IPS DF 19.7 (cell line): ENCODE measurements around the gene STXBP1.
"Not testable (repeated sequence)": the region's sequence is repeated elsewhere in the genome, so short reads cannot be mapped to it uniquely, and the experiment has no call there.

Experiments used
- DNase-seq: peaks from one replicate; pipeline ENCODE4 v3.0.0-alpha.2; 2013; ENCODE audit warnings: low read depth, low spot score

STXBP1 gene

GRCh38 chr9:127614961-127615360 is 2.9 kb downstream of the STXBP1 start:
- no peak for DNase-seq

DNA sequence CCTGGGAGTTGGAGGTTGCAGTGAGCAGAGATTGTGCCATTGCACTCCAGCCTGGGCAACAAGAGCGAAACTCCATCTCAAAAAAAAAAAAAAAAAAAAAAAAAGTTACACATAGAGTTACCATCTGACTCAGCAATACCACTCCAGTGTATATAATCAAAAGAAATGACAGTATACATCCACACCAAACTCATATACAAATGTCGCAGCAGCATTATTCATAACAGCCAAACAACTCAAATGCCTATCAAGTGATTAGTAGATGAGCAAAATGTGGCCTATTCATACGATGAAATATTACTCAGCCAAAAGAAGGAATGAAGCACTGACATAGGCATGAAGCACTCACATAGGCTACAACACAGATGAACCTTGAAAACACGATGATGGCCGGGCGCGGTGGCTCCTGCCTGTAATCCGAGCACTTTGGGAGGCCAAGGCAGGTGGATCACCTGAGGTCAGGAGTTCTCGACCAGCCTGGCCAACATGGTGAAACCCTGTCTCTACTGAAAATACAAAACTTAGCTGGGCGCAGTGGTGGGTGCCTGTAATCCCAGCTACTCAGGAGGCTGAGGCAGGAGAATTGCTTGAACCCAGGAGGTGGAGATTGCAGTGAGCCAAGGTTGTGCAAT is 9.4 kb downstream of the STXBP1 start:
- DNase-seq = not testable (repeated sequence)

GRCh38 chr9:127626752-127627493 is 14.8 kb downstream of the STXBP1 start:
- DNase-seq = no peak

- no peak for DNase-seq
These were observed 15.4 kb downstream of the STXBP1 start for GRCh38 chr9:127627494-127627855.

- no peak for DNase-seq
These were observed 16.8 kb downstream of the STXBP1 start for GRCh38 chr9:127628758-127629467.

GRCh38 chr9:127629468-127630081 is 17.5 kb downstream of the STXBP1 start:
- no peak for DNase-seq

DNA sequence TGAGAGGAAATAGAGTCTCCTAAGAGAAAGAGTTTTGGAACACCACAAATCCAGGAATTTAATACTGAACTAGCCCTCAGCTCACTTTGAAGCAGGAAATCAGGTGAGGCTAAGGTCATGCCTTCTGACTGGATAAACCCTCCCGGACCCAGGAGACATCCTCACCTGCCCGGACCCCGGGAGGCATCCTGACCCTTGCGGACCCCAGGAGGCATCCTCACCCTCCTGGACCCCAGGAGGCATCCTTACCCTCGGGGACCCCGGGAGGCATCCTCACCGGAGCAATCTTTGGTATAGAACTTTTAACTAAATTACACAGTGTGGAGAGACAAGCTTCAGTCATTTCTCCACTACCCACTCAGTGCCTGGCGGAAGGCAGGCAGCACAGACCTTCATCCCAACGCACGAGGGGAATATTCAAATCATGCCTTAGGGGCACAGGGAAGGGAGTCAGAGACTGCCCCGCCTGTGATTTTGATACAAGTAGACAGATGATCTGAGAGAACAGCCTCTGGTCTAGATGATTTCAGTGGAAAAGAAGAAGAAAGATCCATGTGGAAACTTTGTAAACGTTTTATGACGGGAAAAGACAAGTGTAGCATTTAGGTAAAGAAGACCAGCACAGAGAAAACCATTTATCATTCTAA is 21.3 kb downstream of the STXBP1 start:
- no peak for DNase-seq

- no peak for DNase-seq
These were observed 21.9 kb downstream of the STXBP1 start for GRCh38 chr9:127634021-127634420.

DNA sequence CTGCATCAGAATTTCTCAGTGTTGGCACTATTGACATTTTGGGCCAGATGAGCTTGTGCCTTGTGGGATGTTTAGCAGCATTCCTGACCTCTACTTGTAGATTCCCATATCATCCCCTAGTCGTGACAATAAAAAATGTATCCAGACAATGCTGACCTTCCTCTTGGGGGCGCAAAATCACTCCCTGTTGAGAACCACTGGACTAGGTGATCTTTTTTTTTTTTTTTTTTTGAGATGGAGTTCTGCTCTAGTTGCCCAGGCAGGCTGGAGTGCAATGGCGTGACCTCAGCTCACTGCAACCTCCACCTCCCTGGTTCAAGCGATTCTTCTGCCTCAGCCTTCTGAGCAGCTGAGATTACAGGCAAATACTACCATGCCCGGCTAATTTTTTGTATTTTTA is 22.6 kb downstream of the STXBP1 start:
- no peak for DNase-seq

- no peak for DNase-seq
These were observed 23.2 kb downstream of the STXBP1 start for GRCh38 chr9:127635201-127635735.

GRCh38 chr9:127637322-127637847 is 25.3 kb downstream of the STXBP1 start:
- DNase-seq = no peak

- DNase-seq = no peak
These were observed 28.9 kb downstream of the STXBP1 start for GRCh38 chr9:127640908-127641545.

DNA sequence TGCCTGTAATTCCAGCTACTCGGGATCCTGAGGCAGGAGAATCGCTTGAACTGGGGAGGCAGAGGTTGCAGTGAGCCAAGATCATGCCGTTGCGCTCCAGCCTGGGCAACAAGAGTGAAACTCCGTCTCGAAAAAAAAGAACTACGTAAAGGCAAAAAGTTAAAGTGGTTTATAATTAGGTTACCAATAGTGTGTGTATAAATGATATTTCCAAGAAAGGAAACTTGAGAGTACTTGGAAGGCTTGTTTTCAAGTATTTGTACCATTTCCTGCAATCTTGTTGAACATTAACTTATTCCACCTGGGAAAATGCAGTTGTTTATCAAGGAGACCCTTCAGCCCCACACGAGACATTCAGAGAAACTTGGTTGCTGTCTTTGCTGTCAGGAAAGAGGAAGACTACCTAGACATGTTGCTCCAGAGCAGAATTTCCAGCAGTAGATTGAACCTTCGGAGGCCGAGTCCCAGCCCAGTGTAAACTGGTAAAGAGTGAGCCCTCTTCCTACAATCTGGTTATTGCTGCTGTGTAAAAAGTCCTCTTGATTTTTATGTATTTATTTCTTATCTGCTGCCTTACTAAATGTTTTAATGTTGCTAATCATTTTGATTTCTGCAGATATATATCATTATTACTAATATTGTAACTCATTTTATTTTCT is 30.1 kb downstream of the STXBP1 start:
- no peak for DNase-seq

DNA sequence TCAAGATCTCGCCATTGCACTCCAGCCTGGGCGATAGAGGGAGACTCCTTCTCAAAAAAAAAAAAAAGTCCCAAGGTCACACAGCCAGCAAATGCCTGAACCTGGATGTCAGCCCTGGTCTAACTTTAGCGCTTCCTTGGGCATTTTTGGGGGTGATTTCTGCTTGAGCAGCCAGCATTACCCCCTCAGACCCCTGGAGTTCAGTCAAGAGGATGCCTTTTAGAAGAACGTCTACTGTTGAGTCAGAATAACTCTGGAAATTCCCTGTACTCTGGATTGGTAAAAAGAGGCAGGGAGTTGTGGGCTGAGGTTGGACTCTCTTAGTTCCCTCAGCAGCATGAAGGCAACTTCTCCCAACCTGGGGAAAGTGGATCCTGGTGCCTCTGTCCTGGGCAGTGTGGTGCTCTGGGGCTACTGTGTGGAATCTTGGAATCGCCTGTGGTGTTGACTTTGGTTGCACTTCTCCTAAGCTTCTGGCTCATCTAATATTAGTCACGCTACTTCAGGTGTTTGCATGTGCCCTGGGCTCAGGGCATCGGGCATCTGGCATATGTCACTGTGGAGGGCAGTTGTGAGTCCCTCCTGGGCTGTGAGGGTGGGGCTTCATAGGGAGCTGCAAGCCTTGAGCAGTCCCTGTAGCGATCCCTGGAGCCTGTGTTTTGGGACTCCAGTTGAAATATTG is 32.2 kb downstream of the STXBP1 start:
- no peak for DNase-seq

- DNase-seq = no peak
These were observed 32.9 kb downstream of the STXBP1 start for GRCh38 chr9:127644943-127645342.

- no peak for DNase-seq
These were observed 35.4 kb downstream of the STXBP1 start for GRCh38 chr9:127647451-127647850.

- no peak for DNase-seq
These were observed 38.4 kb downstream of the STXBP1 start for GRCh38 chr9:127650518-127650917.

DNA sequence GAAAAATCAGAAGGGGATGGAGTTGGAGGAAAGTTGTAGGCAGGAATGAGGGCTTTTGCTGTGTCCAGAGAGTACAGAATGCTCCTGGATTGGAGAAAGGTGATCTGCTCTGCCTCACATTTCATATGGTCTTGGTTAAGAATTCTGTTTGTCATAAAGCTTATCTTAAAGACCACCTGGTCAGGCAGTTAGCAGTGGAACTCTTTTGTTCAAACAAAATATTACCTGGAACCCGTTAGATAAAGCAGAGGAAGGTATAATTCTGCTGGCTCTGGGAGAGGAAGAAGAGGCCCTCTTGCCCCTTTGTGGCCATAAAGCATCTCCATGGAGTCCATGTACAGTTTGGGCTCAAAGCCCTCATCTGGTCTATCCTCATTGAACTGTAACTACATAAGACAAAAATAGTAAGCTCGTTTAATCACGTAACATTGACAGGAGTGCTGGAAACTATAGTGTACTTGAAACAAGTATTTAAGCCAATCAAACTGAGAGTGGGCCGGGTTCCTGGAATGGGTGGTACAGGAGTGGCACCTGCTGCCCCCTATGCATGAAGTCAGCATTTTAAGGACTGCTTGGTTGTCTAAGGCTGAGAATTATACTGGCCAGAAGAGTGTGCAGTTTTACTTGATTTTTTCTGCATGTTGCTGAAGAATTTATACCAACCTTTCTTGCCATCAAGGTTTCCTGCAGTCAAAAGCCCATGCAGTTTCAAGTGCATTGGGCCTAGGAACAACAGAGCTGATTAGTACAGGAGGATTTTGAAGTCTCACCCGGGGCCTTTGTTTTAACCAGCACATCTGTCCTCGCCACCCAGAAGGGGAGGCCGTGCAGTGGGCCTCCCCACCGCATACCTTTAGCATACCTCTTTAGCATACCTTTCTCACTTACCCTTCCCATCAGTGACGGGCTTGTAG is 39.9 kb downstream of the STXBP1 start:
- no peak for DNase-seq

- DNase-seq = no peak
These were observed 40.7 kb downstream of the STXBP1 start for GRCh38 chr9:127652733-127653132.
